Neural cell (in vitro differentiated cells): Measurements from ENCODE around the gene ACACA. TPM values are rescaled to one million over a fixed set of nuclear protein-coding genes. Genes with fewer than 3 reads are reported as not detected.

Experiments
- H2AFZ ChIP-seq: fragments of 200-600, 300-800 bp; sonication (generic), shearing (Covaris generic); 2 replicates; pipeline ENCODE4 v1.6.0; 2014; ENCODE audit warnings: low read depth, mild to moderate bottlenecking, antibody characterized with exemption, low read length, moderate library complexity
- H3F3A ChIP-seq: fragments of 200-600 bp; shearing (Covaris generic); 2 replicates; pipeline ENCODE4 v1.6.1; 2016; ENCODE audit warnings: mild to moderate bottlenecking, moderate library complexity, mixed read lengths, antibody characterized with exemption, low read length; ENCODE audit not compliant: insufficient read depth, poor library complexity, severe bottlenecking
- H3K27ac ChIP-seq: fragments of 200-600, 300-800 bp; sonication (generic), shearing (Covaris generic); 2 replicates; pipeline ENCODE4 v1.5.1; 2014; ENCODE audit warnings: mild to moderate bottlenecking, low read length, moderate library complexity
- H3K27me3 ChIP-seq: fragments of 300-800, 200-600 bp; sonication (generic), shearing (Covaris generic); 2 replicates; pipeline ENCODE4 v1.6.0; 2014; ENCODE audit warnings: mild to moderate bottlenecking, low read depth, low read length, moderate library complexity; ENCODE audit not compliant: insufficient read depth
- H3K36me3 ChIP-seq: fragments of 300-800, 200-600 bp; sonication (generic), shearing (Covaris generic); 2 replicates; pipeline ENCODE4 v1.5.1; 2014; ENCODE audit warnings: mild to moderate bottlenecking, antibody characterized with exemption, low read length, moderate library complexity; ENCODE audit not compliant: insufficient read depth
- H3K4me2 ChIP-seq: fragments of 300-800, 200-600 bp; sonication (generic), shearing (Covaris generic); 2 replicates; pipeline ENCODE4 v1.6.0; 2014; ENCODE audit warnings: mild to moderate bottlenecking, low read length
- H3K4me3 ChIP-seq: fragments of 300-800, 200-600 bp; sonication (generic), shearing (Covaris generic); 2 replicates; pipeline ENCODE4 v1.5.1; 2014; ENCODE audit warnings: mild to moderate bottlenecking, low read length, moderate library complexity
- H3K79me2 ChIP-seq: fragments of 200-600 bp; shearing (Covaris generic); replicated peaks from 2 replicates; pipeline ENCODE4 v1.6.0; 2014; ENCODE audit warnings: mild to moderate bottlenecking, low read length, moderate library complexity; ENCODE audit not compliant: insufficient read depth
- H3K9ac ChIP-seq: fragments of 300-800, 200-600 bp; sonication (generic), shearing (Covaris generic); 2 replicates; pipeline ENCODE4 v1.6.1; 2016; ENCODE audit warnings: mild to moderate bottlenecking, low read length, mixed read lengths
- H3K9me2 ChIP-seq: fragments of 200-600 bp; shearing (Covaris generic); 2 replicates; pipeline ENCODE4 v1.6.1; 2016; ENCODE audit warnings: mild to moderate bottlenecking, low read length, mixed read lengths; ENCODE audit not compliant: insufficient read depth
- H3K9me3 ChIP-seq: fragments of 200-600, 300-800 bp; sonication (generic), shearing (Covaris generic); 2 replicates; pipeline ENCODE4 v1.6.1; 2016; ENCODE audit warnings: mild to moderate bottlenecking, mixed run types, low read length, moderate library complexity, mixed read lengths
- H4K20me1 ChIP-seq: fragments of 200-600 bp; shearing (Covaris generic); 2 replicates; pipeline ENCODE4 v1.6.1; 2016; ENCODE audit warnings: mild to moderate bottlenecking, mixed run types; ENCODE audit not compliant: insufficient read depth
- CTCF ChIP-seq: fragments of 450-650 bp; IDR thresholded peaks from 2 replicates; pipeline ENCODE4 v1.5.1; 2014; ENCODE audit warnings: antibody characterized with exemption, mild to moderate bottlenecking, moderate library complexity; ENCODE audit not compliant: poor library complexity, severe bottlenecking
- EP300 ChIP-seq: fragments of 450-650 bp; conservative IDR thresholded peaks from 2 replicates; pipeline ENCODE4 v1.6.1; 2014; ENCODE audit warnings: antibody characterized with exemption, mild to moderate bottlenecking, moderate library complexity; ENCODE audit not compliant: poor library complexity, severe bottlenecking
- EZH2 ChIP-seq: fragments of 200-600, 300-800 bp; shearing (Covaris generic), sonication (generic); IDR thresholded peaks from 2 replicates; pipeline ENCODE4 v1.6.1; 2014; ENCODE audit warnings: antibody characterized with exemption, low read length, borderline replicate concordance, mild to moderate bottlenecking; ENCODE audit not compliant: insufficient read depth, poor library complexity, severe bottlenecking
- MXI1 ChIP-seq: fragments of 450-650 bp; conservative IDR thresholded peaks from 2 replicates; pipeline ENCODE4 v1.6.1; 2014; ENCODE audit warnings: antibody characterized with exemption, mild to moderate bottlenecking; ENCODE audit not compliant: poor library complexity, severe bottlenecking
- POLR2AphosphoS5 ChIP-seq: IDR thresholded peaks from 2 replicates; pipeline ENCODE4 v1.6.1; 2012
- RAD21 ChIP-seq: fragments of 450-650 bp; conservative IDR thresholded peaks from 2 replicates; pipeline ENCODE4 v1.6.1; 2014; ENCODE audit warnings: antibody characterized with exemption, mild to moderate bottlenecking, moderate library complexity
- REST ChIP-seq: IDR thresholded peaks from 2 replicates; pipeline ENCODE4 v1.6.1; 2012; ENCODE audit warnings: borderline replicate concordance
- SMC3 ChIP-seq: fragments of 450-650 bp; conservative IDR thresholded peaks from 2 replicates; pipeline ENCODE4 v1.6.1; 2014; ENCODE audit warnings: antibody characterized with exemption, mild to moderate bottlenecking, moderate library complexity; ENCODE audit not compliant: poor library complexity
- TAF1 ChIP-seq: IDR thresholded peaks from 2 replicates; pipeline ENCODE4 v1.6.1; 2012; ENCODE audit warnings: low read depth
- polyA plus RNA-seq: library from polyadenylated mRNA; depleted of rRNA; stranded (reverse); fragments of >200 nt; gene quantifications from 2 replicates; pipeline ENCODE4 v1.2.3, GENCODE V29; 2014

ACACA gene
- polyA plus RNA-seq, 1 donor from 2014 or later, result 38.4 TPM

DNA sequence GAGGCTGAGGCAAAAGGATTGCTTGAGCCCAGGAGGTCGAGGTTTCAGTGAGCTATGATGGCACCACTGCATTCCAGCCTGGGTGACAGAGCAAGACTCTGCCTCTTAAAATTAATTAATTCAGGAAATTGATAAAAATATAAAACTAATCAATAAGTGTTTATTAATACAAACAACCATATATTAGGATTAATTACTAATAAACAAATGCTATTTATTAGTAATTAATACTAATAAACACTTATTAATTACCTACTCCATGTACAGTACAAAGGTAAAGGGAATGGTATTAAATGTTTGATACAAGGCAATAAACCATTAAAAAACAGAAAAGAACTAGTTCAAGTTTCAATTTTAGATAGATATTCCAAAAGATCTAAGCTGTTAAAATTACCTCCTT is 150.0 kb downstream of the ACACA start:
- TF ChIP-seq MXI1 (no peak), CTCF (no peak), SMC3 (no peak), EP300 (no peak), TAF1 (no peak)
- Histone ChIP-seq H3F3A (no peaks in the 10 kb centered on the region), H3K9me2 (no peaks in the 10 kb centered on the region), H3K79me2 (no peaks in the 10 kb centered on the region), H3K36me3 (no peaks in the 10 kb centered on the region), H3K9ac (no peak overlapping the region), H3K4me2 (no peak overlapping the region), H3K4me3 (no peak overlapping the region), H2AFZ (no peak overlapping the region), H3K9me3 (no peaks in the 10 kb centered on the region), H3K27ac (no peak overlapping the region), H4K20me1 (no peaks in the 10 kb centered on the region), H3K27me3 (no peaks in the 10 kb centered on the region)

DNA sequence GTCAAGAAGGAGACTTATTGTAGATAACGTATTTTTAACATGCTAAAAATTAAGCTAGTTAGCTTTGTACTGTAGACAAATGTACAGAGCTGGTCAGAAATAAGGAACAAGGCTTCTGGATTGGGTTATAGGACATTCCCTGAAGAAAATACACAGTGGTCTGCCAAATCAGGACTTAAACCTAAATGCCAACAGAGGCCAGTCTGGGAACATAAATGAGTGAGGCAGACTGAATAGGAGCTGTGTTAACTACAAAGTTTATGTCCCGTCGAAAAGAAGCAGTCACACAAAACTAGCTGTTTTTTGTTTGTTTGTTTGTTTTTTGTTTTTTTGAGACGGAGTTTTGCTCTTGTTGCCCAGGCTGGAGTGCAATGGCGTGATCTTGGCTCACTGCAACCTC is 151.2 kb downstream of the ACACA start:
- Histone ChIP-seq H4K20me1 (no peaks in the 10 kb centered on the region), H3F3A (no peaks in the 10 kb centered on the region), H3K79me2 (no peaks in the 10 kb centered on the region), H3K9ac (no peak overlapping the region), H3K27me3 (no peaks in the 10 kb centered on the region), H2AFZ (no peak overlapping the region), H3K27ac (no peak overlapping the region), H3K36me3 (no peaks in the 10 kb centered on the region), H3K4me3 (no peak overlapping the region), H3K4me2 (no peak overlapping the region), H3K9me2 (no peaks in the 10 kb centered on the region), H3K9me3 (no peaks in the 10 kb centered on the region)
- TF ChIP-seq CTCF (no peak), EP300 (no peak), EZH2 (no peak), POLR2AphosphoS5 (no peak), TAF1 (no peak), RAD21 (no peak), MXI1 (no peak), REST (no peak), SMC3 (no peak)
